HG03175 (cell line): ENCODE data around the gene DLGAP5.
A peak's percentile ranks its signal among the peaks of the same experiment; 100 is the strongest.

Experiments used
- ATAC-seq: cut with Tn5 transposase; IDR thresholded peaks from one replicate; pipeline ENCODE4 v1.9.1; 2021; ENCODE audit warnings: mild to moderate bottlenecking, moderate library complexity; ENCODE audit not compliant: unreplicated experiment

The DLGAP5 gene

GRCh38 chr14:55116246-55117030, 74.9 kb downstream of the DLGAP5 start:
- ATAC-seq = no peak

GRCh38 chr14:55115861-55116245, 75.5 kb downstream of the DLGAP5 start:
- no peak for ATAC-seq

- no peak for ATAC-seq
These were observed 75.9 kb downstream of the DLGAP5 start for GRCh38 chr14:55115460-55115859.

- no peak for ATAC-seq
These were observed 76.7 kb downstream of the DLGAP5 start for GRCh38 chr14:55114720-55115119.

GRCh38 chr14:55111122-55111708, 80.2 kb downstream of the DLGAP5 start:
- no peak for ATAC-seq

- ATAC-seq = no peak
These were observed 81.5 kb downstream of the DLGAP5 start for GRCh38 chr14:55109836-55110235.

GRCh38 chr14:55107766-55108554, 83.4 kb downstream of the DLGAP5 start:
- no peak for ATAC-seq

- no peak for ATAC-seq
These were observed 85.4 kb downstream of the DLGAP5 start for GRCh38 chr14:55105991-55106390.

GRCh38 chr14:55103971-55104954, 87.1 kb downstream of the DLGAP5 start:
- ATAC-seq = no peak

GRCh38 chr14:55103005-55103640, 88.3 kb downstream of the DLGAP5 start:
- ATAC-seq = peak; percentile 29

- ATAC-seq = peak; percentile 82
These were observed 89.2 kb downstream of the DLGAP5 start for GRCh38 chr14:55102141-55102621.

- ATAC-seq = no peak
These were observed 89.7 kb downstream of the DLGAP5 start for GRCh38 chr14:55101698-55102097.

- ATAC-seq = no peak
These were observed 91.6 kb downstream of the DLGAP5 start for GRCh38 chr14:55099756-55100155.

- ATAC-seq = no peak
These were observed 92.9 kb downstream of the DLGAP5 start for GRCh38 chr14:55098561-55098898.
